GM18517 (cell line): ENCODE results near the gene APOD.
"Not testable (repeated sequence)": the region's sequence is repeated elsewhere in the genome, so short reads cannot be mapped to it uniquely, and the experiment has no call there.

ENCODE experiments used
- ATAC-seq: cut with Tn5 transposase; IDR thresholded peaks from one replicate; pipeline ENCODE4 v1.9.1; 2021; ENCODE audit warnings: mild to moderate bottlenecking, moderate library complexity; ENCODE audit not compliant: unreplicated experiment

The APOD gene

GRCh38 chr3:195617784-195618659 is 34.3 kb upstream of the APOD start:
- ATAC-seq = not testable (repeated sequence)

GRCh38 chr3:195617134-195617533 is 33.4 kb upstream of the APOD start:
- not testable (repeated sequence) for ATAC-seq

DNA sequence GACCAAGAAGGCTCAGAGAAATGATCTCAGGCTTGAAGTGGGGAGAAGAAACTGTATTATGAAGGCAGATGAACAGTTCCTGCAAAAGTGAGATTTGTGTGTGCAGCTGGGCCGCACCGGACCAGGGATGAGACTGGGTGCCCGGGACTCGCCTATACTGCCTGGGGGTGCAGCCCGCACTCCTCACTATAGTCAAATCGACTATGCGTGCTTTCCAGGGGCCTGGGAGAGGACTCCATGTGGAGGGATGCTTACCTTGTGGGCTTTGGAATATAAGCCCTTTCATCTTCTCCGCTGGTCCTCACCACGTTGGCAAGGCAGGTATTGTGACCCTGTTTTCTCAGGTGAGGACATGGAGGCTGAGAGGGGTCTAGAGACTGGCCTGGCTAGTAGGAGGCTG is 32.9 kb upstream of the APOD start:
- ATAC-seq = no peak

- ATAC-seq = not testable (repeated sequence)
These were observed 32.3 kb upstream of the APOD start for GRCh38 chr3:195615952-195616537.

DNA sequence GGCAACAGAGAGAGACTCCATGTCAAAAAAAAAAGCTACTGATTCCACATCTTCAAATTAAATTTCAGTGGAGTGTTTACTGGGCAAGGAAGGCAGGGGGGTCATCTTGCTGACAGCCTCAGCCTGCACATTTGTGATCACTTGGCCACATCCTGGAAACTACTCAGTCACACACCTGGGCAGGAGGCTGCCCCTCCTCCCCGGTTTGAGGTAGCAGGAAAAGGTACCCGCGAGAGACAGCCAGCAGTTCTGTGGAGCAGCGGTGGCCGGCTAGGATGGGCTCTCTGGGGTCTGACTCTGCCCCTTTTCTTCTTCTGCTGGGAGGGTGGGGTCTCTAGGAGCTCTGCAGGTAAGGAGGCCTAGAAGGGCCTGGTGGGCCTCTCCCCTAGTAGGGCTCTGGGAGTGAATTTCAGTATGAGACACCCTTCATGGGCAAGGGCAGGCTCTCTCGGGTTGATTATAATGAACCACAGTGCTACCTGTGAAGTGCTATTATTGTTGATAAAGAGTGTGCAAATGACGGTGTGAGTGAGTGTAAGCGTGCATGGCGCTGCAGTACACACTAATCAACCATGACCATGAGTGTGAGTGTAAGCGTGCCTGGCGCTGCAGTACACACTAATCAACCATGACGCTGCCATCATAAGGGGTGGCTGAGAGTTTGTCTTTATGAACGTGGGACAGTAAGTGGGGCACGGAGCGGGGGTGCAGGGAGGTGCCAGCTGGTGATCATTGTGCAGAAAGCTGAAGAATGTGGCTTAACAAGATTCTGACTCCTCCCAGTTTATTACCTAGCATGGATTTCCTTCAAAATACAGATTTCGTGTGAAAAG is 31.1 kb upstream of the APOD start:
- not testable (repeated sequence) for ATAC-seq

- ATAC-seq = no peak
These were observed 29.8 kb upstream of the APOD start for GRCh38 chr3:195613468-195614069.

- no peak for ATAC-seq
These were observed 28.5 kb upstream of the APOD start for GRCh38 chr3:195612075-195612800.

DNA sequence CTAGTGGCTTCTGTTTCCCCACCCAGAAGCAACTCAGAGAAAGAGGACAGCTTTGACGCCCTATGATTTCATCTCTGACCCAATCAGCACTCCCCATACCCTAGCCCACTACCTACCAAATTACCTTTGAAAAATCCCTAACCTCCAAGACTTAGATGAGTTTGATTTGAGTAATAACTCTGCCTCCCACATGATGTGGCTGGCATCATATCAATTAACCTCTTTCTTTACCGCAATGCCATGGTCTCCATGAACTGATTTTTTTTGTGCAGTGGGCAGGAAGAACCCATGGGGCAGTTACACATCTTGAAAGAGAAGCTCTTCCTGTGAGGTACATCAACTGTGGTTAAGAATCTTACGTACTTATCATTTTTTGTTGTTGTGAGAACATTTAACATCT is 25.5 kb upstream of the APOD start:
- ATAC-seq = no peak

DNA sequence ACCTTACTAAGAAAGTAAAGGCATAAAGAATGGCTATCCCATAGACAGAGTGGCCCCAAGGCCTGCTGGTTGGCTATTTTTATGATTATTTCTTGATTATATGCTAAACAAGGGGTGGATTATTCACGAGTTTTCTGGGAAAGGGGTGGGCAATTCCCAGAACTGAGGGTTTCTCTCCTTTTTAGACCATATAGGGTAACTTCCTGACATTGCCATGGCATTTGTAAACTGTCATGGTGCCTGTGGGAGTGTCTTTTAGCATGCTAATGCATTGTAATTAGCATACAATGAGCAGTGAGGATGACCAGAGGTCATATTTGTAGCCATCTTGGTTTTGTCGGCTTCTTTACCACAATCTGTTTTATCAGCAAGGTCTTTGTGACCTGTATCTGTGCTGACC is 18.0 kb upstream of the APOD start:
- not testable (repeated sequence) for ATAC-seq

- no peak for ATAC-seq
These were observed 17.6 kb upstream of the APOD start for GRCh38 chr3:195601382-195601781.

- not testable (repeated sequence) for ATAC-seq
These were observed 16.2 kb upstream of the APOD start for GRCh38 chr3:195599926-195600325.

DNA sequence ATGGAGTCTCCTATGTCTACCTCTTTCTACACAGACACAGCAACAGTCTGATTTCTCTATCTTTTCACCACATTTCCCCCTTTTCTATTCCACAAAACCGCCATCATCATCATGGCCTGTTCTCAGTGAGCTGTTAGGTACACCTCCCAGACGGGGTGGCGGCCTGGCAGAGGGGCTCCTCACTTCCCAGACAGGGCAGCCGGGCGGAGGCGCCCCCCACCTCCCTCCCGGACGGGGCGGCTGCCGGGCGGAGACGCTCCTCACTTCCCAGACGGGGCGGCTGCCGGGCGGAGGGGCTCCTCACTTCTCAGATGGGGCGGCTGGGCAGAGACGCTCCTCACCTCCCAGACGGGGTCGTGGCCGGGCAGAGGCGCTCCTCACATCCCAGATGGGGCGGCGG is 15.8 kb upstream of the APOD start:
- ATAC-seq = not testable (repeated sequence)

DNA sequence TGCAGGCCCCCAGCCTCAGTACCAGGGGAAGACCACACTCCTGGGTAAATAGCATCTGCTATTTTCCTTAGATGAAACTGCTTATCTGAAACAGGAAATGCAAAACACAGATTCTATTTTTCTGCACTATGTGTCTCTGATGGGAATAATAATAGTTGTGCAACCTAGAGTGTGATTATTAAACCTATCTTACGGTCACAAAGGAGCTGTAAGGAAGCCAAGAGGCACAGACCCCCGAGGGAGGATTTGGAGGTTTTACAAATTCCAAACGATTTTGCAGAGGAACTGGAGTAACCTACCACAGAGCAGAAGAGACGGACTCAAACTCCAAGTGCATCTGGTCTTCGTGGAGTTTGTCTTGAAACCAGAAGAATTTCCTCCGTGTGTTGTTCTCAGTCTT is 14.1 kb upstream of the APOD start:
- no peak for ATAC-seq

DNA sequence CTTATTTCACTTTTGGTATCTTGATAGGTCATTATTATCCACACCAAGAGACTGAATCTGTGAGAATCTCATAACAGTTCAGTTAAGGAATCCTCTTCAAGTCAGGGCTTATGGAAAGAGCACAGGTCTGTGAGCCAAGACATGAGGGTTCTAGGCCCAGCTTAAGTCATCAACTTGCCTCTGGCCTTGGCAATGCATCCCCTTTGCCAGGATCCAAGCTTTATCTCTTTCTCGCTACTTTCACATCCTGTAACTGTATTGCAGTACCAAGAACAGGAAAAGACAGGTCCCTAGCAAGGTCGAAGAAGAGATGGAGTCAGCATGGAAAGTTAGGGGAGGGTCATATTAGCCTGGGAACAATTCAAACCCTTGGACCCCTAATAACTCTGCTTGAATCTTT is 13.5 kb upstream of the APOD start:
- ATAC-seq = no peak

GRCh38 chr3:195596765-195597171 is 13.0 kb upstream of the APOD start:
- no peak for ATAC-seq

DNA sequence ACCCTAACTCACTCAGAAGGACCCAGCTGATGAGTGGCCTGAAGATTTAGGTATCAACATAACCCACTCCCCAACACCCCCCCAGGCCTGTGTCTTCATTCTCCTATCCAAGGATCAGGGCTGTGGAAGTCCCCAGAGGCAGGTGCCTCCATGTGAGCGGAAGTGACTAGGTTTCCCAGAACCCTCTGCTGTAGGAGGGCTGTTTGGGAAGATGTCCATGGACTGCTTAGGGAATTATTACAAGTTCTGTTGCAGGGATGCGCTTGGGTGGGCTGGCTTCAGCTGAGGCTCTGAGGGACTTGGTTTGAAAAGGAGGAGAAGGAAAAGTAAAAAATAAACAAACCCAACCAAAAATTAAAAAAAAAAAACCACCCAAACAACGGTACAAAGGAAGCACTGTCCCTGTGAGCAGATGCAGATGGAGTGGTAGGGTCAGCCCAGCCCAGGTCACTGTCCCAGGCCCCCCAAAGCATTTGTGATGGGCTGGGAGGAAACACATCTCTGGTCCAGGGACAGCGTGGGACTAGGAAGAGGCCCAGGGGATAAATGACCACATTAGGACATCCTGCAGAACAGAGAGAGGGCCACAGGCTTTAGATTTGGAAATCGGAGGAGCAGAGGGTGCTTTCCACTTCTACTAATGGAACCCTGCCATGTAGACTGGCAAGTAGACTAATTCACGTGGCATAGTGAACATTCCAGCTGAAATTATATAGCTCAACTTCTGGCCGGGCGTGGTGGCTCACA is 12.2 kb upstream of the APOD start:
- ATAC-seq = no peak

DNA sequence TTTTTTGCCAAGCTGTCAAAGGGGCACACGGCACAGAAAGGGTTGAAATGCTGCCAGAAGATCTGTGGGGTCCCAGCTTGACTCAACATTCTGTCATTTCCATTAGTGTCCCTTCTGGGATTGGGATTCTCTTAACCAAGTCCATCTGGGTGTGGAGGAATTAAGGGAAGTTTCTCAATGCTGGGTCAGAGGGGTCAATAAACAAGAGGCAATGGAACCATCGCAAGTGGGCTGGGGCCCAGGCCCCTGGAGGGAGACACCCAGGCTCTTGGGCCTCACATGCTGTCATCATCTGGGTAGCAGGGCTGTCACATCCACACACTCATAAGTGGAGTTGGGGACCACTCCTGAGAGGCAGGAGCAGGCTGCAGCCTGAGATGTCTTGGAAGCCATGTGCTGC is 8.1 kb upstream of the APOD start:
- no peak for ATAC-seq

DNA sequence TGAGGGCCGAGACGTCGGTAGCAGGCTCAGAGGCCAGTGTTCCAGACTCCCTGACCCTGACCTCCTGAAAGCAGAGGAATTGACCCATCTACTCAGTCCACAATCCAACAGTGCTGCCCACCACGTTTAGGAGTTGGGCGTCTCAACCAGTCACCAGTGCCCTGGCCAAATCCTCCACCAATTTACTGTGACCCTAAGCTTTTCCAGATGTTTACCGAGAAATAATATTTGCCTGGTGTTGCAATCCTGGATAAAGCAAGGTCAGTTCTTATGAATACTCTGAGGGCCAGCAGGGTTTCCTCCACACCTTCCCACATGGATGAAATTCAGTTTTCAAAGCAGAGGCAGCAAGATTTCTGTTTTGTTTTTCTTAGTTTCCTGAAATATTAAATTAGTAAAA is 7.5 kb upstream of the APOD start:
- ATAC-seq = no peak

GRCh38 chr3:195590381-195590780 is 6.6 kb upstream of the APOD start:
- not testable (repeated sequence) for ATAC-seq

- ATAC-seq = not testable (repeated sequence)
These were observed 6.1 kb upstream of the APOD start for GRCh38 chr3:195589796-195590195.
